Measurements from ENCODE around the gene LRIG1. TPM values are rescaled to one million over a fixed set of nuclear protein-coding genes. Genes with fewer than 3 reads are reported as not detected.

LRIG1 gene
- total and polyA plus RNA-seq, 2 experiments from 2014 or later, result 8.2 to 13.3 TPM

GRCh38 chr3:66396161-66396760 lies 104.6 kb downstream of the LRIG1 start:
- no peak overlapping the region for H2AFZ ChIP-seq
- no peaks in the 10 kb centered on the region for H4K20me1 ChIP-seq (ENCODE audit: insufficient read depth, poor library complexity, severe bottlenecking)
- no peak for DNase-seq (ENCODE audit: low spot score)
- 97% methylated on average over 13 of the region's 13 CpGs for WGBS (ENCODE audit: low lambda C conversion rate, missing lambda C conversion rate)
- H3K9me2 ChIP-seq (replicated peaks; ENCODE audit: insufficient read depth), result no peaks in the 10 kb centered on the region
- peaks cover 6% of the 10 kb centered on the region for H3K4me1 ChIP-seq (ENCODE audit: insufficient read depth)
- H3K36me3 ChIP-seq (replicated peaks; ENCODE audit: insufficient read depth, low read depth), result no peaks in the 10 kb centered on the region
- H3K27ac ChIP-seq, result no peak overlapping the region
- no peaks in the 10 kb centered on the region for H3K9me3 ChIP-seq (ENCODE audit: low read depth)
- H3K79me2 ChIP-seq, result no peaks in the 10 kb centered on the region
- TF ChIP-seq CTCF (IDR thresholded peaks at IDR 0.05; ENCODE audit: poor library complexity), result no peak
- H3K4me2 ChIP-seq, result no peak overlapping the region
- no peak overlapping the region for H3K4me3 ChIP-seq
- no peaks in the 10 kb centered on the region for H3K27me3 ChIP-seq

- Histone ChIP-seq H3K4me3 (no peak overlapping the region), H3K36me3 (replicated peaks; ENCODE audit: insufficient read depth, low read depth) (no peaks in the 10 kb centered on the region), H3K27me3 (no peaks in the 10 kb centered on the region), H3K27ac (no peak overlapping the region), H3K4me1 (ENCODE audit: insufficient read depth) (peaks cover under 1% of the 10 kb centered on the region), H2AFZ (no peak overlapping the region), H3K9me3 (ENCODE audit: low read depth) (no peaks in the 10 kb centered on the region), H3K79me2 (no peaks in the 10 kb centered on the region), H3K4me2 (no peak overlapping the region), H4K20me1 (ENCODE audit: insufficient read depth, poor library complexity, severe bottlenecking) (no peaks in the 10 kb centered on the region), H3K9me2 (replicated peaks; ENCODE audit: insufficient read depth) (no peaks in the 10 kb centered on the region)
- TF ChIP-seq EZH2phosphoT487 (IDR thresholded peaks at IDR 0.05; ENCODE audit: low read depth, severe bottlenecking, unreplicated experiment) (no peak), EZH2 (IDR thresholded peaks at IDR 0.05; ENCODE audit: borderline replicate concordance) (no peak), CTCF (IDR thresholded peaks at IDR 0.05; ENCODE audit: poor library complexity) (no peak)
- no peak for DNase-seq (ENCODE audit: low spot score)
- WGBS (ENCODE audit: low lambda C conversion rate, missing lambda C conversion rate), result 96% methylated on average over 10 of the region's 10 CpGs
Measured at GRCh38 chr3:66395635-66396034, 105.2 kb downstream of the LRIG1 start.

- no peak overlapping the region for H3K27ac ChIP-seq
- H3K4me1 ChIP-seq (ENCODE audit: insufficient read depth), result no peaks in the 10 kb centered on the region
- 91% methylated on average over 8 of the region's 8 CpGs for WGBS (ENCODE audit: low lambda C conversion rate, missing lambda C conversion rate)
- H3K4me3 ChIP-seq, result no peak overlapping the region
- no peak overlapping the region for H3K4me2 ChIP-seq
- no peak overlapping the region for H2AFZ ChIP-seq
- H3K27me3 ChIP-seq, result no peaks in the 10 kb centered on the region
- no peaks in the 10 kb centered on the region for H4K20me1 ChIP-seq (ENCODE audit: insufficient read depth, poor library complexity, severe bottlenecking)
- no peaks in the 10 kb centered on the region for H3K36me3 ChIP-seq (replicated peaks; ENCODE audit: insufficient read depth, low read depth)
- H3K9me3 ChIP-seq (ENCODE audit: low read depth), result no peaks in the 10 kb centered on the region
- H3K79me2 ChIP-seq, result no peaks in the 10 kb centered on the region
- no peaks in the 10 kb centered on the region for H3K9me2 ChIP-seq (replicated peaks; ENCODE audit: insufficient read depth)
- TF ChIP-seq CTCF (IDR thresholded peaks at IDR 0.05; ENCODE audit: poor library complexity) (no peak), EZH2phosphoT487 (IDR thresholded peaks at IDR 0.05; ENCODE audit: low read depth, severe bottlenecking, unreplicated experiment) (no peak), EZH2 (IDR thresholded peaks at IDR 0.05; ENCODE audit: borderline replicate concordance) (no peak)
- no peak for DNase-seq (ENCODE audit: low spot score)
Measured at GRCh38 chr3:66394753-66395249, 106.0 kb downstream of the LRIG1 start.
